Common myeloid progenitor, CD34-positive (primary cell): ENCODE data around the gene SPEG.
A peak's percentile ranks its signal among the peaks of the same experiment; 100 is the strongest.

Source experiments
- CTCF ChIA-PET: fragments of 350-600 bp; sonication (Branson Sonifier 250); formaldehyde crosslinking; loops from one replicate; lab custom pipeline; 2021; ENCODE audit warnings: antibody characterized with exemption; lab: Charles Lee
- POLR2A ChIA-PET: fragments of 350-600 bp; sonication (Branson Sonifier 250); formaldehyde crosslinking; loops from one replicate; lab custom pipeline; 2021; ENCODE audit warnings: antibody characterized with exemption; lab: Charles Lee
- DNase-seq, 3 donors: peaks; one replicate each; pipeline versions ENCODE4 v3.0.0 to v3.0.0-alpha.2; 2013
- H3K27ac ChIP-seq, 2 experiments: 1 replicate in 1 of 2; 2 replicates in 1 of 2; pipeline ENCODE4 v1.7.0; 2013; ENCODE audit warnings: inconsistent platforms in 2 of 2, low read length in 2 of 2, mild to moderate bottlenecking in 2 of 2, low read depth in 1 of 2, moderate library complexity in 1 of 2; ENCODE audit not compliant: severe bottlenecking in 2 of 2, insufficient read depth in 1 of 2, poor library complexity in 1 of 2
- H3K27me3 ChIP-seq, 5 experiments: replicated peaks in 2 of 5; 1 replicate in 3 of 5; 2 replicates in 2 of 5; pipeline versions ENCODE4 v1.6.1 to v1.7.0; 2013; ENCODE audit warnings: low read length in 4 of 5, mild to moderate bottlenecking in 2 of 5, moderate library complexity in 2 of 5, inconsistent platforms in 1 of 5; ENCODE audit not compliant: insufficient read depth in 5 of 5, control insufficient read depth in 4 of 5
- H3K36me3 ChIP-seq, 4 experiments: 1 replicate in 2 of 4; 2 replicates in 2 of 4; pipeline versions ENCODE4 v1.6.1 to v1.7.0; 2013; ENCODE audit warnings: low read length in 3 of 4, control low read depth in 1 of 4, mild to moderate bottlenecking in 1 of 4; ENCODE audit not compliant: control insufficient read depth in 4 of 4, insufficient read depth in 4 of 4
- H3K4me1 ChIP-seq, 4 experiments: 1 replicate in 3 of 4; 2 replicates in 1 of 4; pipeline versions ENCODE4 v1.6.1 to v1.7.1; 2013; ENCODE audit warnings: low read length in 3 of 4, mild to moderate bottlenecking in 3 of 4, control low read depth in 1 of 4, inconsistent platforms in 1 of 4, moderate library complexity in 1 of 4; ENCODE audit not compliant: control insufficient read depth in 4 of 4, insufficient read depth in 4 of 4; ENCODE audit errors: control extremely low read depth in 1 of 4
- H3K4me3 ChIP-seq, 7 experiments: 1 replicate in 4 of 7; 2 replicates in 3 of 7; pipeline versions ENCODE4 v1.5.1 to v1.7.0; 2013; ENCODE audit warnings: mild to moderate bottlenecking in 7 of 7, low read length in 6 of 7, moderate library complexity in 6 of 7, inconsistent platforms in 2 of 7, low read depth in 2 of 7, control low read depth in 1 of 7; ENCODE audit not compliant: insufficient read depth in 4 of 7, control insufficient read depth in 1 of 7; ENCODE audit errors: extremely low read depth in 1 of 7
- H3K9me3 ChIP-seq, 5 experiments: 1 replicate in 4 of 5; 2 replicates in 1 of 5; pipeline versions ENCODE4 v1.6.1 to v1.7.1; 2013; ENCODE audit warnings: low read length in 4 of 5, mild to moderate bottlenecking in 2 of 5, inconsistent platforms in 1 of 5, low read depth in 1 of 5, moderate library complexity in 1 of 5; ENCODE audit not compliant: control insufficient read depth in 4 of 5, insufficient read depth in 2 of 5; ENCODE audit errors: control extremely low read depth in 1 of 5
- WGBS: methylation state at CpG from one replicate; pipeline ENCODE4 v1.1.5; 2013; ENCODE audit not compliant: insufficient coverage; 5-methylcytosine and 5-hydroxymethylcytosine counted together

SPEG gene

DNA sequence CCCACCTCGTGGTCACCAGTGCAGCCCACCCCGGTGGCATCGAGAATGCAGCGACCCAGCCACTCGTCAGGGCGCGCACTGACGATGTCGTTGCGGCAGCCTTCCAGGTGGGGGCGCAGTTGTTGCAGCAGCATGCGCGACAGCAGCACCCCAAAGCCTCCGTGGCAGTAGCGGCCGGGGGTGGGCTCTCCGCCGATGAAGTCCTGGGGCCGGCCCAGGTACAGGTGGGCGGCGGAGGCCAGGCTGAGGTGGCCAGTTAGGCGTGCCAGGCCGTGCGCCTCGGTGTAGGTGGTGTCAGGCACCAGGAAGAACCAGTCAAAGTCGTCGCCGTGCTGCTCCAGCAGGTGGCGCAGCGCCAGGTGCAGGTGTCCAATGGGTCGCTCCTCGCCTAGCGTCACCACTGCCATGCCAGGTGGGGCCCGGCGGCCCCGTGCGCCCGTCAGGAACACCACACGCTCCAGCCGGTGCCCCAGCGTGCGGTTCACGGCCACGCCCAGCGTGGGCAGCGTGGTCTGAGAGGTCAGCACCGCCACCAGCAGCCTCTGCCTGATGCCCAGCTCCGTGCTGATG lies 107.1 kb downstream of the SPEG start:
- DNase-seq: peak; percentile 84 to 88 (median 88)
- Histone ChIP-seq H3K4me3 (peak overlapping the region in 6 of 7 experiments; percentile 17 to 80 (median 62)), H3K27me3 (peaks cover 0 to 36% (median 24%) of the 10 kb centered on the region in 5 experiments), H3K4me1 (peaks cover 0 to 29% (median 23%) of the 10 kb centered on the region in 4 experiments), H3K36me3 (no peaks in the 10 kb centered on the region), H3K9me3 (no peaks in the 10 kb centered on the region), H3K27ac (no peak overlapping the region)
- WGBS: under 1% methylated on average over 31 of the region's 48 CpGs
- POLR2A ChIA-PET: no interaction called here
- CTCF ChIA-PET: interaction anchor here (0.6 to 43.1 kb wide), 30 partner anchors 8 to 246 kb away, joined by 3 to 1724 read pairs (median 4); partner anchors contain the start of genes ASIC4, DNPEP, GMPPA and INHA

DNA sequence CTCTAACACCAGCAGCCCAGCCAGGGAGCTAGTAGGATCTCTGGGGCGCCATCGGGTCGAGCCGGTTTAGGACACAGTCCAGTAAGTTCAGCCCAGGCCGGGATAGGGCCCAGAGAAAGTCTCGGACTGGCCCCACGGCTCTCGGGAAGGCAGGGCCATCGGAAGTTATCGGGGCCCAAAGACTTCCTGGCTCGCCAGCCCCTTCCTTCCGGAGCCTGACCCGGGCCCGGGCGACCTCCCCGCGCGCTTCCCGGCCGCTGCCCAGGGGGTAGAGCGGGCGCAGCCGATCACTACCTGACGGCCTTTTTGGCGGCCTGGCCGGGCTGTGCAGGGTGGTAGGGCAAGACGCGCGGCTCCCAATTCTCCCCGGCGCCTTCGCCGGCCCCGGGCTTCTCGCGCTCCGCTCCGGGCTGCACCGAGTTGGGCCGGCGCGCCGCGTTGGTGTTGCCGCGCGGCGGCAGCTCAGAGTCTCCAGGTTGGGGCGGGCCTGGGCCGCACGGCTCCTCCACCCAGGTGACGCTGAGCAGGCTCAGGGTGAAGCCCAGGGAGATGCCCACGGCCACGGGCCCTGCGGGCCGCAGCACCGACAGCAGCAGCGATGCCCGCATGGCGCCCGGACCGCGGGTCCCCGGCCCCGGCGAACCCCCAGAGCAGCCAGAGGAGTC lies 108.4 kb downstream of the SPEG start:
- Histone ChIP-seq H3K27ac (no peak overlapping the region), H3K36me3 (no peaks in the 10 kb centered on the region), H3K4me1 (peaks cover 0 to 29% (median 23%) of the 10 kb centered on the region in 4 experiments), H3K4me3 (peak overlapping the region; percentile 19 to 79 (median 62)), H3K9me3 (no peaks in the 10 kb centered on the region), H3K27me3 (peaks cover 0 to 38% (median 22%) of the 10 kb centered on the region in 5 experiments)
- POLR2A ChIA-PET: no interaction called here
- under 1% methylated on average over 54 of the region's 66 CpGs for WGBS
- DNase-seq: peak in 1 of 3 donors; percentile 15
- CTCF ChIA-PET: interaction anchor here (0.9 to 43.1 kb wide), 10 partner anchors 9 to 156 kb away, joined by 3 to 1724 read pairs (median 30); partner anchors contain the start of genes ASIC4, DNPEP, GMPPA and INHA

DNA sequence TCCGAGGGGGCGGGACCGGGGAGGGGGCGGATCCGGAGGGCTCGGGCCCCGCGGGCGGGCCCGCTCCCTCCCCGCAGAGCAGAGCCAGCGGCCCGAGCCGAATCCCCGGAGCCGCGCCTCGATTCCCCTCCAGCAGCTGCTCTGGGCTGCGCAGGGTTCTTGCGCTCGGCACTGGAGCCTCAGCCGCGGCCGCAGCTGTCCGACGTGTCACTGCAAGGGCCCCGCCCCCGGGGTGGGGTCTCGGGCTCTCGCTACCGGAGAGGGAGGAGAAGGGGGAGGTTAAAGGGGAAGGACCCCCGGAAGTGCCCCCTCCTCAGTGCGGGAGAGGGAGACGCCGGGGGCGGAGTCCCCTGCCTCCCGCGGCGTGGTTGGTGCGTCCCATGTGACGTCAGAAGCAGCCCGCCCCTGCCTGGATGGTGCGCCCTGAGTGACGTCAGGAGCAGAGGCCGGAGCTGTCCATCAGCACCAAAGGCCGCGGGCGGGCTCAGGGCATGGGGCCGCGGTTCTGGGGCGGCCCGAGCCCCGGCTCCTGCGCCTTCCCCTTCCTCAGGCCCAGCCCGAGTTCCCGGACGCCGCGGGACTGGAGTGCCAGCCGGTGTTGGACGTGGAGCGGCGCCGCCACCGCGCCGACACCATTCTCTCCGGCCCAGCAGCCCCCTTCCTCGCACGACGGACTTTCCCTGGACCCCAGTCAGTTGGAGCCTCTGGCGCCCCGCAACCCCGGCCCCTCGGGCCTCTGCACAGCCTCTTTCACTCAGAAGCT lies 109.1 kb downstream of the SPEG start, which contains the start of the genes CHPF and TMEM198:
CHPF (minus strand) TSS at position 214 of the 763 bp plus-strand sequence. CDS start 271 bp downstream, outside the sequence.
TMEM198 (plus strand) TSS at position 433 of the 763 bp plus-strand sequence. CDS start 700 bp downstream, outside the sequence.
- Histone ChIP-seq H3K27me3 (peaks cover 0 to 38% (median 24%) of the 10 kb centered on the region in 5 experiments), H3K27ac (no peak within 1 kb of the TSS), H3K9me3 (no peaks in the 10 kb centered on the region), H3K36me3 (no peaks in the 10 kb centered on the region), H3K4me3 (peak within 1 kb of the TSS; percentile 39 to 79 (median 62)), H3K4me1 (peaks cover 0 to 29% (median 23%) of the 10 kb centered on the region in 4 experiments)
- DNase-seq: peak; percentile 95 to 98 (median 97)
- 0% methylated on average over 46 of the region's 75 CpGs for WGBS
- POLR2A ChIA-PET: interaction anchor here (0.8 kb wide), 1 partner anchor 9 kb away, joined by 4 read pairs; no protein-coding TSS in a partner anchor
- CTCF ChIA-PET: interaction anchor here (0.9 to 43.1 kb wide), 7 partner anchors 8 to 146 kb away, joined by 3 to 1724 read pairs (median 37); partner anchors contain the start of genes ASIC4, GMPPA, INHA and OBSL1

DNA sequence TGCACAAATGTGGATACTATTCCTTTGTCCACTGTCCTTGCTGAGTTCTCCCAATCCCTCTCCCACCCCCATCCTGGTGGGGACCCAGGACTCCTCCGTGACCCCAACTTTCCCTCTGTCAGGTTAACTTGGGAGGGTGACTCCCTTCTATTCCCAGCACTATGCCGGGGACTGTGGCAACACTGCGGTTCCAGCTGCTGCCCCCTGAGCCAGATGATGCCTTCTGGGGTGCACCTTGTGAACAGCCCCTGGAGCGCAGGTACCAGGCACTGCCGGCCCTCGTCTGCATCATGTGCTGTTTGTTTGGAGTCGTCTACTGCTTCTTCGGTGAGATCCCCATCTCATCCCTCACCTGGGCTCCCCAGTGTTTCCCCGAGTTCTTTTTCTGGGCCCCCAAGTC lies 109.9 kb downstream of the SPEG start:
- H3K4me1 ChIP-seq: peaks cover 0 to 29% (median 23%) of the 10 kb centered on the region in 4 experiments
- no peak overlapping the region for H3K27ac ChIP-seq
- peaks cover 0 to 38% (median 27%) of the 10 kb centered on the region in 5 experiments for H3K27me3 ChIP-seq
- WGBS: 47% methylated on average over 9 of the region's 9 CpGs
- ChIA-PET POLR2A (no interaction called here), CTCF (interaction anchor here (5.1 to 43.1 kb wide), 5 partner anchors 7 to 99 kb away, joined by 23 to 1724 read pairs (median 117); partner anchors contain the start of genes ASIC4, GMPPA and STK11IP)
- no peaks in the 10 kb centered on the region for H3K36me3 ChIP-seq
- H3K4me3 ChIP-seq: peak overlapping the region in 5 of 7 experiments; percentile 39 to 79 (median 71)
- DNase-seq: no peak
- H3K9me3 ChIP-seq: no peaks in the 10 kb centered on the region

DNA sequence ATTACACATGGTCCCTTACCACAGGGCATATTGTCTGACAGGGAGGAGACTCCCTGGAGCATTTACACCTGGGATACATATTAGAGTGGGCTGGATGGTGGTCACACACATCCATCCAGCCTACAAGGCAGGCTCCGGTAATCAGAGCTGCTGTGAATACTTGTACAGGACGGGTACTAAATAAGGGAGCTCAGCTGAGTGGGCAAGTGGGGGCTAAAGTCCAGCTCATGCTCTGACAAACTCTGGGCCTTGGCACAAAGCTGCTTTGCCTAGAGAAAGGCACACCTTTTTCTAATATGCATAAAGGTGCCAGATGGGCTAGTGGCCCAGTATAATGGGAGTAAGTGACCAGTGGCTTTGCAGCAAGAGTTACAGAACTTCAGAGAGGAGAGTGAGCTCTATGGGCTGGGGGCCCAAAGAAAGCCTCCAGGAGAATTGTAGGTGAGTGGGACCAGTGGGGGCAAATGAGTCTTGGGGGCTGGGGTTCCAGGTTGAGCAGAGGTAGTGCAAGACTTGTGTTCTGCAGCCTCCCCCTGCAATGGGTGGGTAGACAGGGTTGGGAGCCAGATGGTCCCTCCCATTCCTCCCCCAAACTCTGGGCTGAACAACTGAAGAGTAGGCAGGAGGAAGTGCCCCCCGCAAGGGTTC lies 110.8 kb downstream of the SPEG start:
- ChIA-PET CTCF (interaction anchor here (5.1 to 43.1 kb wide), 4 partner anchors 16 to 98 kb away, joined by 23 to 1724 read pairs (median 121); partner anchors contain the start of genes ASIC4, GMPPA and STK11IP), POLR2A (no interaction called here)
- Histone ChIP-seq H3K4me3 (no peak overlapping the region), H3K27ac (no peak overlapping the region), H3K4me1 (peaks cover 0 to 29% (median 23%) of the 10 kb centered on the region in 4 experiments), H3K36me3 (no peaks in the 10 kb centered on the region), H3K9me3 (no peaks in the 10 kb centered on the region), H3K27me3 (peaks cover 0 to 42% (median 28%) of the 10 kb centered on the region in 5 experiments)
- DNase-seq: no peak
- WGBS: 100% methylated on average over 3 of the region's 3 CpGs

DNA sequence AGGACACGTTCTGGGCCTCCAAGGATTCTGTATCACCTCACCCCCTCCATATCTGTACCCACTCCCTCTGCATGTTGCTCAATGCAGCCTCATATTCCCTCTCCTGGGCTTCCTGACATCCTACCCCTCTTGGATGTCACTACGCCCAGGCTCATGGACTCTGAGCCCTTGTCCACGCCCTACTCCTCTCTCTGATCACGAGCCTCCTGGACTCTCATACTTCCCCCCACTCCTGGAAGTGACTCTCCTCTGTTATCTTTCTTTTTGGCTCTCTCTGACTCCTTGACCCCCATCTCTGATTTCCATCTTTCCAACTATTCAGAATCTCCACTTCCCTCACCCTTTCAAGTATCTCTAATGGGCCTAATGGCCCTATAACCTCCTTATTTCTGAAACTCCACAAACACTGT lies 111.3 kb downstream of the SPEG start:
- Histone ChIP-seq H3K9me3 (no peaks in the 10 kb centered on the region), H3K27me3 (peaks cover 0 to 48% (median 30%) of the 10 kb centered on the region in 5 experiments), H3K4me3 (no peak overlapping the region), H3K27ac (no peak overlapping the region), H3K4me1 (peaks cover 0 to 29% (median 23%) of the 10 kb centered on the region in 4 experiments), H3K36me3 (no peaks in the 10 kb centered on the region)
- POLR2A ChIA-PET: no interaction called here
- WGBS: 82% methylated on average over 4 of the region's 4 CpGs
- no peak for DNase-seq
- CTCF ChIA-PET: interaction anchor here (9.4 to 43.1 kb wide), 3 partner anchors 15 to 97 kb away, joined by 117 to 1724 read pairs (median 125); partner anchors contain the start of genes ASIC4 and GMPPA
